HG03469 (cell line): ENCODE results near the gene GMNN.
A peak's percentile ranks its signal among the peaks of the same experiment; 100 is the strongest.
"Not testable (repeated sequence)": the region's sequence is repeated elsewhere in the genome, so short reads cannot be mapped to it uniquely, and the experiment has no call there.

Source experiments
- ATAC-seq: cut with Tn5 transposase; IDR thresholded peaks from one replicate; pipeline ENCODE4 v1.9.1; 2021; ENCODE audit warnings: mild to moderate bottlenecking, moderate library complexity, moderate number of reproducible peaks; ENCODE audit not compliant: unreplicated experiment

The GMNN gene

GRCh38 chr6:24774696-24775519 is at the start of gene GMNN:
GMNN (plus strand) TSS chr6:24774937; CDS start chr6:24777247, 2,310 bp downstream.
- peak; percentile 81 for ATAC-seq

GRCh38 chr6:24730653-24731052 is 44.1 kb upstream of the GMNN start:
- not testable (repeated sequence) for ATAC-seq

- not testable (repeated sequence) for ATAC-seq
These were observed 43.1 kb upstream of the GMNN start for GRCh38 chr6:24731456-24732134.

GRCh38 chr6:24734166-24734565 is 40.6 kb upstream of the GMNN start:
- no peak for ATAC-seq

- ATAC-seq: not testable (repeated sequence)
These were observed 40.0 kb upstream of the GMNN start for GRCh38 chr6:24734710-24735109.

GRCh38 chr6:24738741-24739140 is 36.0 kb upstream of the GMNN start:
- no peak for ATAC-seq

GRCh38 chr6:24740861-24741260 is 33.9 kb upstream of the GMNN start:
- ATAC-seq: no peak

- no peak for ATAC-seq
These were observed 32.5 kb upstream of the GMNN start for GRCh38 chr6:24742216-24742738.

- ATAC-seq: peak; percentile 84
These were observed 31.3 kb upstream of the GMNN start for GRCh38 chr6:24743265-24743943.

- ATAC-seq: no peak
These were observed 30.8 kb upstream of the GMNN start for GRCh38 chr6:24743944-24744335.

GRCh38 chr6:24744911-24745310 is 29.8 kb upstream of the GMNN start:
- no peak for ATAC-seq

GRCh38 chr6:24749297-24749696 is 25.4 kb upstream of the GMNN start:
- ATAC-seq: no peak

GRCh38 chr6:24750878-24751277 is 23.9 kb upstream of the GMNN start:
- not testable (repeated sequence) for ATAC-seq

GRCh38 chr6:24752503-24752902 is 22.2 kb upstream of the GMNN start:
- ATAC-seq: no peak

GRCh38 chr6:24752917-24753492 is 21.7 kb upstream of the GMNN start:
- no peak for ATAC-seq

GRCh38 chr6:24753545-24753944 is 21.2 kb upstream of the GMNN start:
- ATAC-seq: no peak

GRCh38 chr6:24754378-24754777 is 20.4 kb upstream of the GMNN start:
- not testable (repeated sequence) for ATAC-seq

- ATAC-seq: no peak
These were observed 19.5 kb upstream of the GMNN start for GRCh38 chr6:24755279-24755678.

- no peak for ATAC-seq
These were observed 17.1 kb upstream of the GMNN start for GRCh38 chr6:24757611-24758010.

- no peak for ATAC-seq
These were observed 15.0 kb upstream of the GMNN start for GRCh38 chr6:24759718-24760117.

GRCh38 chr6:24760210-24760609 is 14.5 kb upstream of the GMNN start:
- ATAC-seq: no peak
